Activated CD8-positive, alpha-beta memory T cell treated with anti-CD3 and anti-CD28 coated beads for 24 hours (primary cell): ENCODE data around the gene FDX1.
"Not testable (repeated sequence)": the region's sequence is repeated elsewhere in the genome, so short reads cannot be mapped to it uniquely, and the experiment has no call there.

Experiments used
- DNase-seq: peaks from one replicate; pipeline ENCODE4 v3.0.0-alpha.2; 2020

FDX1 gene

GRCh38 chr11:110429731-110430266, at the start of gene FDX1:
Gene FDX1, plus strand, starts transcription at chr11:110429948. Its CDS starts 173 bp downstream, at chr11:110430121.
- peak; percentile 92 for DNase-seq

- no peak for DNase-seq
Observed at GRCh38 chr11:110380836-110381622, 48.7 kb upstream of the FDX1 start.

- not testable (repeated sequence) for DNase-seq
Observed at GRCh38 chr11:110388231-110388630, 41.5 kb upstream of the FDX1 start.

GRCh38 chr11:110389965-110390364, 39.8 kb upstream of the FDX1 start:
- no peak for DNase-seq

GRCh38 chr11:110392056-110392455, 37.7 kb upstream of the FDX1 start:
- DNase-seq, result no peak

GRCh38 chr11:110397668-110398286, 32.0 kb upstream of the FDX1 start:
- DNase-seq, result not testable (repeated sequence)

- not testable (repeated sequence) for DNase-seq
Observed at GRCh38 chr11:110403585-110403984, 26.2 kb upstream of the FDX1 start.

GRCh38 chr11:110405636-110406035, 24.1 kb upstream of the FDX1 start:
- DNase-seq, result not testable (repeated sequence)

GRCh38 chr11:110407315-110407714, 22.4 kb upstream of the FDX1 start:
- no peak for DNase-seq

- no peak for DNase-seq
Observed at GRCh38 chr11:110409174-110409573, 20.6 kb upstream of the FDX1 start.

- DNase-seq, result no peak
Observed at GRCh38 chr11:110410651-110411050, 19.1 kb upstream of the FDX1 start.

GRCh38 chr11:110415081-110415480, 14.7 kb upstream of the FDX1 start:
- no peak for DNase-seq

- DNase-seq, result not testable (repeated sequence)
Observed at GRCh38 chr11:110421658-110422057, 8.1 kb upstream of the FDX1 start.

- DNase-seq, result no peak
Observed at GRCh38 chr11:110422306-110422905, 7.3 kb upstream of the FDX1 start.

GRCh38 chr11:110424775-110425444, 4.8 kb upstream of the FDX1 start:
- DNase-seq, result no peak

GRCh38 chr11:110425751-110426545, 3.8 kb upstream of the FDX1 start:
- DNase-seq, result no peak

GRCh38 chr11:110428040-110428439, 1.7 kb upstream of the FDX1 start:
- DNase-seq, result no peak

GRCh38 chr11:110428956-110429730, 605 bp upstream of the FDX1 start:
- no peak for DNase-seq

GRCh38 chr11:110430267-110431050, 711 bp downstream of the FDX1 start:
- DNase-seq, result peak; percentile 75

GRCh38 chr11:110431051-110431672, 1.4 kb downstream of the FDX1 start:
- no peak for DNase-seq
